Activated CD4-positive, alpha-beta memory T cell treated with anti-CD3 and anti-CD28 coated beads for 36 hours (primary cell): ENCODE results near the gene PARD6G. TPM values are rescaled to one million over a fixed set of nuclear protein-coding genes. Genes with fewer than 3 reads are reported as not detected.

ENCODE experiments used
- CTCF ChIA-PET: fragments of 350-600 bp; sonication (Branson Sonifier 250); formaldehyde crosslinking; loops from one replicate; lab custom pipeline; 2021; ENCODE audit warnings: antibody characterized with exemption, inconsistent platforms; lab: Charles Lee
- POLR2A ChIA-PET: fragments of 350-600 bp; sonication (Branson Sonifier 250); formaldehyde crosslinking; loops from one replicate; lab custom pipeline; 2021; ENCODE audit warnings: antibody characterized with exemption; lab: Charles Lee
- DNase-seq: peaks from one replicate; pipeline ENCODE4 v3.0.0-alpha.2; 2020
- H3K27ac Mint-ChIP-seq: one replicate; pipeline ENCODE4 v1.8.0; 2021; ENCODE audit warnings: mixed read lengths
- H3K27me3 Mint-ChIP-seq: one replicate; pipeline ENCODE4 v1.8.0; 2021; ENCODE audit warnings: mixed read lengths
- H3K36me3 Mint-ChIP-seq: one replicate; pipeline ENCODE4 v1.8.0; 2021; ENCODE audit warnings: mixed read lengths
- H3K4me1 Mint-ChIP-seq: one replicate; pipeline ENCODE4 v1.8.0; 2021; ENCODE audit warnings: low read depth, mixed read lengths
- H3K4me3 Mint-ChIP-seq: one replicate; pipeline ENCODE4 v1.8.0; 2021; ENCODE audit warnings: mild to moderate bottlenecking, mixed read lengths
- H3K9me3 Mint-ChIP-seq: one replicate; pipeline ENCODE4 v1.8.0; 2021; ENCODE audit warnings: mixed read lengths
- intact Hi-C: fragments of 100-400 bp; cut with micrococcal nuclease; formaldehyde crosslinking; loops from one replicate; pipeline ENCODE4 v1.15.1; 2023
- total RNA-seq, 2 experiments: library from RNA; stranded (reverse); gene quantifications; one replicate each; pipeline ENCODE4 v1.2.3, GENCODE V29; 2021

The PARD6G gene
- total RNA-seq, 2 experiments from 2014 or later, result 0.17 to 0.40 TPM

- intact Hi-C loops, result loop anchor here (1.0 kb wide), 1 partner anchor 48 kb away; no protein-coding TSS in a partner anchor
- Mint-ChIP-seq H3K36me3 (no peaks in the 10 kb centered on the region), H3K9me3 (no peaks in the 10 kb centered on the region), H3K27ac (no peak overlapping the region), H3K4me3 (no peak overlapping the region), H3K27me3 (peaks cover 55% of the 10 kb centered on the region), H3K4me1 (peaks cover 22% of the 10 kb centered on the region)
- peak; percentile 75 for DNase-seq
- CTCF ChIA-PET, result interaction anchor here (1.1 to 4.2 kb wide), 4 partner anchors 7 to 54 kb away, joined by 3 to 23 read pairs (median 6); no protein-coding TSS in a partner anchor
- POLR2A ChIA-PET, result interaction anchor here (0.6 to 1.3 kb wide), 3 partner anchors 10 to 48 kb away, joined by 3 to 5 read pairs (median 3); no protein-coding TSS in a partner anchor
These were observed 44.9 kb downstream of the PARD6G start for GRCh38 chr18:80202264-80202998.

DNA sequence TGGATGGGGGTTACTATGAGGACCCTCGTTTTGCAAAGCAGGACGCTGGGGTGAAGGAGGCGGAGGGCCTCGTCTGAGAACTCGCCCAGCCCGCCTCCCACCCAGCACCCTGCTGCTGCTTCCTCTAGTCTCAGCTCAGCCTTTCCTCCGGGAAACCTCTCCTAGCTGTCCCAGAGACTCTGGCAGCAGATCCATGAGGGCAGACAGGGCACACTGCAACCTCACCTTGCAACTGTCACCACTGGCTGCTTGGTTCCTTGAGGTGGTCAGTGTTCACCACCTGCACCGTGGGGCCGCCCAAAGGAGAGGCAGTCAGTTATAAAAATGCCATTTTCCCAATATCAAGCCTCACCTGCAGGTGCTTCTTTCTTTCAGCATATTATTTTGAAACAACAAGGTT is 45.6 kb downstream of the PARD6G start:
- intact Hi-C loops, result loop anchor here (1.0 kb wide), 1 partner anchor 47 kb away; no protein-coding TSS in a partner anchor
- Mint-ChIP-seq H3K4me1 (peaks cover 22% of the 10 kb centered on the region), H3K27me3 (peaks cover 62% of the 10 kb centered on the region), H3K36me3 (no peaks in the 10 kb centered on the region), H3K27ac (no peak overlapping the region), H3K9me3 (no peaks in the 10 kb centered on the region), H3K4me3 (no peak overlapping the region)
- POLR2A ChIA-PET, result interaction anchor here (0.6 kb wide), 1 partner anchor 9 kb away, joined by 3 read pairs; no protein-coding TSS in a partner anchor
- no peak for DNase-seq
- CTCF ChIA-PET, result interaction anchor here (2.5 to 4.2 kb wide), 2 partner anchors 43 to 46 kb away, joined by 7 to 23 read pairs; no protein-coding TSS in a partner anchor

- H3K4me3 Mint-ChIP-seq, result no peak overlapping the region
- no peaks in the 10 kb centered on the region for H3K9me3 Mint-ChIP-seq
- H3K4me1 Mint-ChIP-seq, result peaks cover 22% of the 10 kb centered on the region
- no peaks in the 10 kb centered on the region for H3K36me3 Mint-ChIP-seq
- no peak for DNase-seq
- ChIA-PET CTCF (interaction anchor here (0.6 to 4.2 kb wide), 7 partner anchors 9 to 444 kb away, joined by 3 to 23 read pairs (median 6); partner anchors contain the start of gene PARD6G), POLR2A (no interaction called here)
- intact Hi-C loops, result no loop called here
- H3K27me3 Mint-ChIP-seq, result peaks cover 60% of the 10 kb centered on the region
- H3K27ac Mint-ChIP-seq, result no peak overlapping the region
These were observed 46.2 kb downstream of the PARD6G start for GRCh38 chr18:80200932-80201672.

DNA sequence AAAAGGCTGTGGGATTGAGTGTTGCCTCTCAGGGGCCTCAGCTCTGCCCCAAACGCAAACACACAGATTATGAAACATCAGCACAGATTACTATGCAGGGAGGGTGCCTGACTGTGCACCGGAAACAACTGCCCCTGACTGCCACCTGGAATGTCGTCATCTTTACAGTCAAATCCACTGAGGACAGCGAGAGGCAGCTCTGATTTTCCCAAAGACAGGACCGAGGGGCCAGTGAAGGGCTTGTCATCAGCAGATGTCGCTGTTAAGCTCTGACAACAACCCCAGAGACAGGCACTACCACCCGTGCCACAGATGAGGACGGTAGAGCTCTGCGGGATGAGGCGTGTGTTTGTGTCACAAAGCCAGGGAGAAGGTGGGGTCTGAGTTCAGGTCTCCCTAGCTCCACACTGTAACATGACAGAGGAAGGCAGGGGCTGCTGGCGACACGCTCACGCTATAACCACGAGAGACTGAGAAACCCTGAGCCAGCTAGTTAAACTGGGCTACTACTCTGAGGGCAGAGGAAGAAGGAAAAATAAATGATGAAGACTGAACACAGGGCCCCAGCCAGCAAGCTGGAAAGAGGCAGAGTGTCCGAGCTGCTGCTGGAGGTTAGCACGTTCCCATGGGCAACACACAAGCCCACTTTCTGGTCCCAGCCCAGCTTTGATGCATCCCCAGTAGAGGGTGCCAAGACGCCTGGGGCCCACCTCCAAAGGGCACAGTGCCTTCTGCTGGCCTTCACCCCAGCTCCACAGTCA is 47.0 kb downstream of the PARD6G start:
- no peaks in the 10 kb centered on the region for H3K36me3 Mint-ChIP-seq
- intact Hi-C loops, result no loop called here
- H3K4me3 Mint-ChIP-seq, result no peak overlapping the region
- no peak overlapping the region for H3K27ac Mint-ChIP-seq
- no peaks in the 10 kb centered on the region for H3K9me3 Mint-ChIP-seq
- peaks cover 22% of the 10 kb centered on the region for H3K4me1 Mint-ChIP-seq
- DNase-seq, result no peak
- CTCF ChIA-PET, result interaction anchor here (0.6 to 4.2 kb wide), 7 partner anchors 10 to 443 kb away, joined by 3 to 23 read pairs (median 6); partner anchors contain the start of gene PARD6G
- peaks cover 57% of the 10 kb centered on the region for H3K27me3 Mint-ChIP-seq
- POLR2A ChIA-PET, result no interaction called here

GRCh38 chr18:80198994-80199748 is 48.1 kb downstream of the PARD6G start:
- CTCF ChIA-PET, result interaction anchor here (1.3 kb wide), 2 partner anchors 11 to 57 kb away, joined by 6 to 7 read pairs; no protein-coding TSS in a partner anchor
- no peak overlapping the region for H3K4me3 Mint-ChIP-seq
- intact Hi-C loops, result no loop called here
- peaks cover 60% of the 10 kb centered on the region for H3K27me3 Mint-ChIP-seq
- H3K4me1 Mint-ChIP-seq, result peaks cover 30% of the 10 kb centered on the region
- DNase-seq, result no peak
- no peaks in the 10 kb centered on the region for H3K9me3 Mint-ChIP-seq
- no peak overlapping the region for H3K27ac Mint-ChIP-seq
- no peaks in the 10 kb centered on the region for H3K36me3 Mint-ChIP-seq
- POLR2A ChIA-PET, result no interaction called here

- no peak overlapping the region for H3K27ac Mint-ChIP-seq
- DNase-seq, result no peak
- peaks cover 61% of the 10 kb centered on the region for H3K27me3 Mint-ChIP-seq
- H3K9me3 Mint-ChIP-seq, result no peaks in the 10 kb centered on the region
- H3K4me3 Mint-ChIP-seq, result no peak overlapping the region
- no peaks in the 10 kb centered on the region for H3K36me3 Mint-ChIP-seq
- POLR2A ChIA-PET, result no interaction called here
- CTCF ChIA-PET, result no interaction called here
- peaks cover 30% of the 10 kb centered on the region for H3K4me1 Mint-ChIP-seq
- intact Hi-C loops, result no loop called here
These were observed 48.9 kb downstream of the PARD6G start for GRCh38 chr18:80198391-80198790.

GRCh38 chr18:80197528-80197927 is 49.8 kb downstream of the PARD6G start:
- peaks cover 57% of the 10 kb centered on the region for H3K27me3 Mint-ChIP-seq
- no peaks in the 10 kb centered on the region for H3K36me3 Mint-ChIP-seq
- ChIA-PET POLR2A (no interaction called here), CTCF (interaction anchor here (2.1 kb wide), 1 partner anchor 37 kb away, joined by 8 read pairs; no protein-coding TSS in a partner anchor)
- no peaks in the 10 kb centered on the region for H3K9me3 Mint-ChIP-seq
- H3K4me3 Mint-ChIP-seq, result no peak overlapping the region
- intact Hi-C loops, result no loop called here
- H3K27ac Mint-ChIP-seq, result no peak overlapping the region
- DNase-seq, result no peak
- H3K4me1 Mint-ChIP-seq, result peaks cover 24% of the 10 kb centered on the region

DNA sequence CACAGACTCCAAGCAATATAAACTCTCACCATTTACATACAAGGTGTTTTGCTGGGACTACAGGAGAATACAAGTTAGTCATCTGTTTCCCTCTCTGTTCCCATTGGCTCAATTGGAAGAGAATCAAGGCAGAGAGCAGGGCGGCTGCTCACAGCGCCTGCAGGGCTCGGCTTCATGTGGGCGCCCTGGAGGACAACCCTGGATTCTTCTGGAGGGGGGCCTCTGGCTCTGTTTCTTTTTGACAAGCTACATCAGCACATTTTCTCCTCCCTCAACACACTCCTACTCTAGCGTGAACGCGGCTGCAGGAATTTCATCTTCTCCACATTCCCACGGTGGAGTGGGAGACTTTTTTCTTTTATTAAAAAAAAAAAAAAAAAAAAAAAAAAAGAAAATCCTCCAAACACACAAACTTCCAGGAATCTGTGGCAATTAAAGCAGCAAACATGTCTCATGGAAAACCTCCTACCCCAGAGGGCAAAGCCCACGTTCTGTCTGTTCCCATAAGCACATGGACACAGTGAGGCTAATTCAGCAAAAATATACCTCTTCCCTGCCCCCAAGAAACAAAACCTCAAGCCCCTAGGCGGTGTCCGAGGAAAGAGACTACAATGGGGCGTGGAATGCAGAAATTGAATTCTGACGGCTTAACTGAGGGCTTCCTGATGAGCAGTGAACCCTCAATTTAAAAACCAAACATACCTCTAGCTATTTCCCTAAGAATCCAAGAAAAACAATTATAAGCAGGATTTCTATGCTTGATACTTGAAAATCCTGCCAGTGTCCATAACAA is 50.6 kb downstream of the PARD6G start:
- Mint-ChIP-seq H3K36me3 (no peaks in the 10 kb centered on the region), H3K4me3 (no peak overlapping the region), H3K27me3 (peaks cover 60% of the 10 kb centered on the region), H3K27ac (no peak overlapping the region), H3K9me3 (no peaks in the 10 kb centered on the region), H3K4me1 (peaks cover 19% of the 10 kb centered on the region)
- intact Hi-C loops, result no loop called here
- CTCF ChIA-PET, result interaction anchor here (2.1 kb wide), 1 partner anchor 37 kb away, joined by 8 read pairs; no protein-coding TSS in a partner anchor
- DNase-seq, result no peak
- POLR2A ChIA-PET, result no interaction called here

- H3K4me3 Mint-ChIP-seq, result no peak overlapping the region
- peak; percentile 18 for DNase-seq
- H3K9me3 Mint-ChIP-seq, result no peaks in the 10 kb centered on the region
- no peaks in the 10 kb centered on the region for H3K36me3 Mint-ChIP-seq
- ChIA-PET POLR2A (no interaction called here), CTCF (interaction anchor here (0.7 to 1.0 kb wide), 3 partner anchors 8 to 54 kb away, joined by 3 read pairs; no protein-coding TSS in a partner anchor)
- no peak overlapping the region for H3K27ac Mint-ChIP-seq
- H3K27me3 Mint-ChIP-seq, result peaks cover 56% of the 10 kb centered on the region
- intact Hi-C loops, result no loop called here
- peaks cover 12% of the 10 kb centered on the region for H3K4me1 Mint-ChIP-seq
These were observed 52.3 kb downstream of the PARD6G start for GRCh38 chr18:80194874-80195570.

DNA sequence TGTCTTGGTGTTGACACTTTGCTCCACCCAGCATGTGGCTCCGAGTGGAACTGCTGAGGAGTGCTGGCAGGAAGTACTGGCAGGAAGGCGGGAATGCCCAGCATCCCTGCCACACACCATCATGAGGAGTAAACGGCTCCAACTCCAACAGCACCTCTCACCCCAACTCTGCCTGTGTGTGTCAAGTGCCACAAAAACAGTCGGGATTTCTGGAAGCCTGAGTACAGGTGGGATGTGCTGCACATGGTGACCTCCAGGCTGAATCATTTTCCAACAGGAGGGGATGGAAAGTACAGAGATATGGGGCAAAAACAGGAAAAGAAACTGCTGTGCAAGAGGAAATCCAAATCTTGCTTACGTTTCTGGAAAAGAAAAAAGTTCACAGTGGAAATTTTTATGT is 53.6 kb downstream of the PARD6G start:
- peaks cover 50% of the 10 kb centered on the region for H3K27me3 Mint-ChIP-seq
- no peaks in the 10 kb centered on the region for H3K9me3 Mint-ChIP-seq
- H3K4me1 Mint-ChIP-seq, result peaks cover 12% of the 10 kb centered on the region
- no peaks in the 10 kb centered on the region for H3K36me3 Mint-ChIP-seq
- intact Hi-C loops, result no loop called here
- POLR2A ChIA-PET, result no interaction called here
- H3K27ac Mint-ChIP-seq, result no peak overlapping the region
- DNase-seq, result no peak
- no peak overlapping the region for H3K4me3 Mint-ChIP-seq
- CTCF ChIA-PET, result no interaction called here
